Measurements from ENCODE around the gene CYB561D1. TPM values are rescaled to one million over a fixed set of nuclear protein-coding genes. Genes with fewer than 3 reads are reported as not detected.

Gene CYB561D1
- polyA plus RNA-seq, 3 donors, result 9.0 to 10.2 (median 9.8) TPM

DNA sequence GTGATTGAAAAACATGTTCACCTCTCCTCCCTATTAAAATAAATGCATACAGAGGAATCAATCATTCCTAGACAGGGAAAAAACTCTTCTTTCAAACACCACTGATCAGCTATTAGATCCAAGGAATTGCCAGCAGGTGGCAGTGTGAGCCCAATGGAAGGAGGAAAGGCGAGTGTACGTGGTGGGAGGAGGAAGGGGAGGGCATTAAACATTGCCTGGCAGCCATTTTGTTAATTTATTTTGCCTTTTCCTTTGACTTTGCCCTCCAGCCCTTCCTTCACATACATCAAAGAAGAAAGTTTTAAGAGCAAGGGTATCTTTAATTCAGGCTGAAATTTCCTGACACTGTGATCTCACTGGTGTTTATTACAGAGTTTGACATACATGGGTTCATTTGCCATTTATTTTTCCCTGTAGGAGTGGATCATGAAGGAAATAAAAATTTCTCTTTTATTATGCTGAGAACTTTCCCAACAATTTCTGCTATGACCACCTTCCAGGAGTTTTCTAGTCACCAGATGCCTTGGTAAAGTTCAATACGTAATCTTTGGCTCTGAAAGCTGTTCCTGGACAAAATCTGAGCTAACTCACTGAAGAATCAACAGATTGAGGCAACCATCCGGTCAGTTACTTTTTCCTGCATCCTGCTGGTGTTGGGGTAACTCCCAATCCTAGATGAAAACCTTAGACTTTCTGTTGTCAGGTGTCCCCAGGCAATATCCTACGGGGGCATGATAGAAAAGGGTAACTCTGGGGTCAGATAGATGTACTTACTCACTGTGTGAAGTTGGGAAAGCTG, 52.6 kb downstream of the CYB561D1 start:
- DNase-seq (ENCODE audit: low read depth in 3 of 3, low spot score in 2 of 3), result peak in 2 of 3 donors; percentile 84 to 85

DNA sequence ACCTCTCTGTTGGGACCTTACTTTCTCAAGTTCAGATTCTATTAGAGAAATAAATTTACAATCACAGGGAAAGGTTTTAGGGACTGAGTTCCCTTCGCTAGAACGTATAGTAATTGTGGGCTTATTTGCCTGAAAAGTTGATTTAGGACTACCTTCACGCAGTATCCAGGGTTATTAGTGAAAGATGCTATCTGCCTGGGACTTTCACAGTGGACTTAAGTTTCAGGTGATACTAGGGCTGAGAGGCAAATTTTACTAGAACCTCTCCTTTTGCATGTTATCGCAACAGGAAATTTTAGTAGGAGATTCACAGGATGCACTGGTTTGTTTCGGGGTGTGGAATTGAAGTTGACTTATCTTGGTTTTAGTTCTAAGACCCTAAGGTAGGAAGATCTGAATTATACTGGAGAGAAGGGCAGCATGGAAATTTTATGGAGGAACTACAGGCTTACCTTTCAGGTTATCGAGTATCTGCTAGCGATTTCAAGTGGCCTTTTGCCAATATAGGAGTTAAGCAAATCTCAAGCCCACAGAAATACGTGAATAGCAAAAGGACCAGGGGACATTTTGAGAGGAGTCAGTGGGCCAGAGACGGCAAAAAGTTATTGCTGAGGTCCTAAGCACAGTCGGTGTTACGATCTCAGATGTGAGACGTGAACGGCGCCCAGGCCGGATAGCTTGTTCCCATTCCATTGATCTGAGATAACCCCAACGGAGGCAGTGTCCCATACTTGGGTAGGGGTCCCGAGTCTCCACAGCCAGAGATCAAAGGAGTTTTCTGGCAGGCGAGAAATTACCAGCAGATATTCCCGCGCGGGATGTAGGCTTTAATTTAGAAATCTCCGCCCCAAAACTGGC, 53.8 kb downstream of the CYB561D1 start:
- DNase-seq (ENCODE audit: low read depth in 3 of 3, low spot score in 2 of 3), result no peak

GRCh38 chr1:109548321-109549267, 54.7 kb downstream of the CYB561D1 start, which contains the start of gene GNAI3:
GNAI3 (plus strand) TSS chr1:109548615; CDS start chr1:109548721, 106 bp downstream.
- peak; percentile 89 to 92 (median 90) for DNase-seq (ENCODE audit: low read depth in 3 of 3, low spot score in 2 of 3)

Other genes with a start within 250 kb of the CYB561D1 start
- gene CELSR2, start 244.6 kb upstream of the CYB561D1 start, polyA plus RNA-seq (ENCODE audit: insufficient read length in 3 of 3), result 10 to 100 TPM; 24.0 to 28.6 (median 26.0) TPM
- 10 to 100 TPM; 20.4 to 27.5 (median 24.0) TPM for gene PSRC1, start 210.9 kb upstream of the CYB561D1 start, polyA plus RNA-seq (ENCODE audit: insufficient read length in 3 of 3)
- gene MYBPHL, start 187.1 kb upstream of the CYB561D1 start, polyA plus RNA-seq (ENCODE audit: insufficient read length in 3 of 3), result under 1 TPM in 1 of 3 donors, not detected in 2; 0.08 TPM
- gene SORT1, start 96.2 kb upstream of the CYB561D1 start, polyA plus RNA-seq (ENCODE audit: insufficient read length in 3 of 3), result 10 to 100 TPM; 58.4 to 64.9 (median 60.2) TPM
- gene PSMA5, start 67.6 kb upstream of the CYB561D1 start, polyA plus RNA-seq (ENCODE audit: insufficient read length in 3 of 3), result 100 to 1,000 TPM; 135 to 147 (median 136) TPM
- 1 to 10 TPM; 6.7 to 10.0 (median 9.3) TPM for gene SYPL2, start 27.5 kb upstream of the CYB561D1 start, polyA plus RNA-seq (ENCODE audit: insufficient read length in 3 of 3)
- 1 to 10 TPM; 6.0 to 7.7 (median 6.3) TPM for gene ATXN7L2, start 10.2 kb upstream of the CYB561D1 start, polyA plus RNA-seq (ENCODE audit: insufficient read length in 3 of 3)
- 10 to 100 TPM in 1 of 3 donors, 1 to 10 TPM in 2; 7.8 to 10.5 (median 8.8) TPM for gene AMIGO1, start 15.6 kb downstream of the CYB561D1 start, polyA plus RNA-seq (ENCODE audit: insufficient read length in 3 of 3)
- 1 to 10 TPM in 2 of 3 donors, under 1 TPM in 1; 0.87 to 1.2 (median 1.1) TPM for gene GPR61, start 45.8 kb downstream of the CYB561D1 start, polyA plus RNA-seq (ENCODE audit: insufficient read length in 3 of 3)
- gene GNAI3, start 54.5 kb downstream of the CYB561D1 start, polyA plus RNA-seq (ENCODE audit: insufficient read length in 3 of 3), result 10 to 100 TPM; 12.5 to 13.8 (median 13.5) TPM
- not detected for gene GNAT2, start 125.5 kb downstream of the CYB561D1 start, polyA plus RNA-seq (ENCODE audit: insufficient read length in 3 of 3)
- 10 to 100 TPM; 39.9 to 44.7 (median 40.8) TPM for gene AMPD2, start 125.7 kb downstream of the CYB561D1 start, polyA plus RNA-seq (ENCODE audit: insufficient read length in 3 of 3)
- 10 to 100 TPM; 57.7 to 69.9 (median 61.7) TPM for gene GSTM4, start 162.0 kb downstream of the CYB561D1 start, polyA plus RNA-seq (ENCODE audit: insufficient read length in 3 of 3)
- 100 to 1,000 TPM; 150 to 219 (median 178) TPM for gene GSTM2, start 174.0 kb downstream of the CYB561D1 start, polyA plus RNA-seq (ENCODE audit: insufficient read length in 3 of 3)
- gene GSTM1, start 193.7 kb downstream of the CYB561D1 start, polyA plus RNA-seq (ENCODE audit: insufficient read length in 3 of 3), result 100 to 1,000 TPM in 1 of 3 donors, 1 to 10 TPM in 2; 3.2 to 118 (median 3.3) TPM
- gene GSTM5, start 218.2 kb downstream of the CYB561D1 start, polyA plus RNA-seq (ENCODE audit: insufficient read length in 3 of 3), result 10 to 100 TPM; 29.0 to 60.4 (median 38.6) TPM
- gene GSTM3, start 246.9 kb downstream of the CYB561D1 start, polyA plus RNA-seq (ENCODE audit: insufficient read length in 3 of 3), result 100 to 1,000 TPM; 227 to 298 (median 295) TPM